ENCODE results near the gene P2RX6. TPM values are rescaled to one million over a fixed set of nuclear protein-coding genes. Genes with fewer than 3 reads are reported as not detected.
"Not testable (repeated sequence)": the region's sequence is repeated elsewhere in the genome, so short reads cannot be mapped to it uniquely, and the experiment has no call there.

The P2RX6 gene
- total RNA-seq, 6 experiments from 2014 or later: 0.09 to 1.4 (median 0.42) TPM; not detected in 1

GRCh38 chr22:20968281-20968977, 46.5 kb upstream of the P2RX6 start:
- DNase-seq (no peak), ATAC-seq (peak in 3 of 4 donors; percentile 18 to 48 (median 23))
- H3K36me3 ChIP-seq: no peaks in the 10 kb centered on the region
- H3K4me3 ChIP-seq: no peak overlapping the region
- intact Hi-C loops (cut with DNase I): no loop called here
- no peaks in the 10 kb centered on the region for H3K27me3 ChIP-seq
- 100% methylated on average over 1 of the region's 7 CpGs for WGBS (ENCODE audit: insufficient coverage, low coverage, low lambda C conversion rate, missing lambda C conversion rate)
- TF ChIP-seq, protein P1, sequence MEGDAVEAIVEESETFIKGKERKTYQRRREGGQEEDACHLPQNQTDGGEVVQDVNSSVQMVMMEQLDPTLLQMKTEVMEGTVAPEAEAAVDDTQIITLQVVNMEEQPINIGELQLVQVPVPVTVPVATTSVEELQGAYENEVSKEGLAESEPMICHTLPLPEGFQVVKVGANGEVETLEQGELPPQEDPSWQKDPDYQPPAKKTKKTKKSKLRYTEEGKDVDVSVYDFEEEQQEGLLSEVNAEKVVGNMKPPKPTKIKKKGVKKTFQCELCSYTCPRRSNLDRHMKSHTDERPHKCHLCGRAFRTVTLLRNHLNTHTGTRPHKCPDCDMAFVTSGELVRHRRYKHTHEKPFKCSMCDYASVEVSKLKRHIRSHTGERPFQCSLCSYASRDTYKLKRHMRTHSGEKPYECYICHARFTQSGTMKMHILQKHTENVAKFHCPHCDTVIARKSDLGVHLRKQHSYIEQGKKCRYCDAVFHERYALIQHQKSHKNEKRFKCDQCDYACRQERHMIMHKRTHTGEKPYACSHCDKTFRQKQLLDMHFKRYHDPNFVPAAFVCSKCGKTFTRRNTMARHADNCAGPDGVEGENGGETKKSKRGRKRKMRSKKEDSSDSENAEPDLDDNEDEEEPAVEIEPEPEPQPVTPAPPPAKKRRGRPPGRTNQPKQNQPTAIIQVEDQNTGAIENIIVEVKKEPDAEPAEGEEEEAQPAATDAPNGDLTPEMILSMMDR (IDR thresholded peaks at IDR 0.05): no peak
- TF ChIP-seq POLR2A (IDR thresholded peaks at IDR 0.05): no peak
- H3K9me3 ChIP-seq: no peaks in the 10 kb centered on the region
- peaks cover 0 to 5% (median 0%) of the 10 kb centered on the region in 4 donors for H3K4me1 ChIP-seq
- H3K27ac ChIP-seq: no peak overlapping the region

GRCh38 chr22:20970939-20971657, 43.9 kb upstream of the P2RX6 start:
- H3K36me3 ChIP-seq: no peaks in the 10 kb centered on the region
- no peak overlapping the region for H3K4me3 ChIP-seq
- H3K4me1 ChIP-seq: no peaks in the 10 kb centered on the region
- 73% methylated on average over 3 of the region's 4 CpGs for WGBS (ENCODE audit: insufficient coverage, low coverage, low lambda C conversion rate, missing lambda C conversion rate)
- DNase-seq (no peak), ATAC-seq (no peak)
- H3K9me3 ChIP-seq: no peaks in the 10 kb centered on the region
- no peak overlapping the region for H3K27ac ChIP-seq
- intact Hi-C loops (cut with DNase I): no loop called here
- no peak for TF ChIP-seq POLR2A (IDR thresholded peaks at IDR 0.05)
- TF ChIP-seq, protein P1 (IDR thresholded peaks at IDR 0.05): no peak
- H3K27me3 ChIP-seq: no peaks in the 10 kb centered on the region

DNA sequence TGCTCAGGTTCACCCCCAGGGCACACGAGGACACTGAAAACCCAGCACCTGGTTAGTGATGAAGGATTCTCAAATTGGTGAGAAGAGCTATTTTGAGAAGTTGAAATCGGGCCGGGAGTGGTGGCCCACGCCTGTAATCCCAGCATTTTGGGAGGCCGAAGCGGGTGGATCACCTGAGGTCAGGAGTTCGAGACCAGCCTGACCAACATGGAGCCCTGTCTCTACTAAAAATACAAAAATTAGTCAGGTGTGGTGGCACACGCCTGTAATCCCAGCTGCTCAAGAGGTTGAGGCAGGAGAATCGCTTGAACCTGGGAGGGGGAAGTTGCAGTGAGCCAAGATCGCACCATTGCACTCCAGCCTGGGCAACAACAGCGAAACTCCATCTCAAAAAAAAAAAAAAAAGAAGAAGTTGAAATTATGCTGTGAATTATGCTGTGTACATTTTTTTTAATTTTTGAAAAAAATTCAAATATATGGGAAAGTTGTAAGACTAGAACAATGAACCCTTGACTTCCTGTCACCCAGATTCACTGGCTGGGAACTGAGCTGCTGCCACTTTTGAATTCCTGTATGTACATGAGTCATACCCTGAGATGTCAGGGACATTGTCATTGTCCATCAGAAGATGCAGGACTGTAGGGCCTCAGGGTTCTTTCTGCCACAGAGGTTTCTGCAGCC, 42.8 kb upstream of the P2RX6 start:
- 70% methylated on average over 11 of the region's 11 CpGs for WGBS (ENCODE audit: insufficient coverage, low coverage, low lambda C conversion rate, missing lambda C conversion rate)
- H3K4me1 ChIP-seq; H3K9me3 ChIP-seq; intact Hi-C loops (cut with DNase I); H3K4me3 ChIP-seq; H3K27me3 ChIP-seq; H3K27ac ChIP-seq; H3K36me3 ChIP-seq; DNase-seq: not testable (repeated sequence)
- ATAC-seq: peak in 3 of 4 donors; percentile 6 to 67 (median 34)

DNA sequence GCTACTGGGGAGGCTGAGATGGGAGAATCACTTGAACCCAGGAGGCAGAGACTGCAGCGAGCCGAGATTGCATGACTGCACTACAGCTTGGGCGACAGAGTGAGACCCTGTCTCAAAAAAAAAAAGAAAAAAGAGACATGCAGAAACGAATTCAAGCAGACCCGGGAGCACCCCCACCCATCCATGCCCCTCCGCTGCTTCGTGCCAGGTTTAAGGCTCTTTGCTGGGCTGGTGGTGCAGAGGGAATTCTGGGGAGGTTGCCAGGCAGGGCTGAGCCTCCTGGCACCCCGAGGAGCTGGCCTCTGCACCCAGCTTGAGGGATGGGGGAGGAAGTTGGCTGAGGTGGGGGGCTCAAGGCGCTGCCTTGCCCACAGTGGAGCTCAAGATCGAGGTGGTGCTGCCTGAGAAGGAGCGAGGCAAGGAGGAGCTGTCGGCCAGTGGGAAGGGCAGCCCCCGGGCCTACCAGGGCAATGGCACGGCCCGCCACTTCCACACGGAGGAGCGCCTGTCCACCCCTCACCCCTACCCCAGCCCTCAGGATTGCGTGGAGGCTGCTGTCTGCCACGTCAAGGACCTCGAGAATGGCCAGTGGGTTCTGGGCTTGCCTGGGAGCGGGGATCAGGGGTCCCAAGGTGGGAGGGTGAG, 41.9 kb upstream of the P2RX6 start:
- Histone ChIP-seq H3K4me1 (no peaks in the 10 kb centered on the region), H3K36me3 (no peaks in the 10 kb centered on the region), H3K4me3 (no peak overlapping the region), H3K27me3 (no peaks in the 10 kb centered on the region), H3K9me3 (no peaks in the 10 kb centered on the region), H3K27ac (no peak overlapping the region)
- 64% methylated on average over 7 of the region's 21 CpGs for WGBS (ENCODE audit: insufficient coverage, low coverage, low lambda C conversion rate, missing lambda C conversion rate)
- intact Hi-C loops (cut with DNase I): no loop called here
- ATAC-seq: no peak
- no peak for DNase-seq
- TF ChIP-seq, protein P1 (IDR thresholded peaks at IDR 0.05): no peak

Data from right lobe of liver (tissue), 6 donors.